ENCODE measurements around the gene CFAP74. TPM values are rescaled to one million over a fixed set of nuclear protein-coding genes. Genes with fewer than 3 reads are reported as not detected.

The CFAP74 gene
- total RNA-seq, 1 experiment from 2014 or later = not detected

DNA sequence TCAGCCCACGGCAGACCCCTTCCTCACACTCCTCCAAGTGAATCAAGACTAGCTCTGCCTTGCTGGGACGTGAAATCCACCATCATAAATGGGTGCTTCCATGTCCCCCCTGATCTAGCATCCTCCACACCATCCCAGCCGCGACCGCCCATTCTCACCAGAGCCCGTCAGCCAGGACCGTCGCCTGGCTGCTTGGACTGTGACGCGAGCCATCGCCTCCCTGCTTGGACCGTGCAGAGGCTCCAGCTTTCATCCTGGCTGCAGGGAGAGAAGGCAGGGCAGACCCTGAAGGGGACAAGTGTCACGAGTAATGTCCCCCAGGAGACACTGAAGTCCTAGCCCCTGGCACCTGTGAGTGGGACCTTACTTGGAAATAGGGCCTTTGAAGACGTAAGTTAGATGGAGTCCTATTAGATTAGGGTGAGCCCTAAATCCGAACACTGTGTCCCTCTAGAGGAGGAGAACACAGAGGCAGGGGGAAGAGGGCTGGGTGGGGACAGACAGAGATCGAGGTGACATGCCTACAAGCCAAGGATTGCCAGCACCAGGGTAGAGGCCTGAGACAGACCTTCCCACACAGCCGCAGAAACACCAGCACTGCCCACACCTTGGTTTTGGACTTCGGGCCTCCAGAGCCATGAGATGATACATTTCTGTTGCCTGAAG is 33.9 kb upstream of the CFAP74 start:
- Mint-ChIP-seq H3K4me3 (ENCODE audit: unreplicated experiment) (no peak overlapping the region), H3K9me3 (ENCODE audit: unreplicated experiment) (no peaks in the 10 kb centered on the region), H3K27me3 (ENCODE audit: insufficient read depth, unreplicated experiment) (no peaks in the 10 kb centered on the region), H3K36me3 (ENCODE audit: insufficient read depth, unreplicated experiment) (no peaks in the 10 kb centered on the region), H3K27ac (ENCODE audit: unreplicated experiment) (no peak overlapping the region), H3K4me1 (ENCODE audit: low read depth, unreplicated experiment) (no peaks in the 10 kb centered on the region)
- CTCF ChIA-PET = no interaction called here
- BruUV-seq (replicated peaks) = no TSS peak
- intact Hi-C loops (cut with micrococcal nuclease; ENCODE audit: unreplicated experiment) = no loop called here
- POLR2A ChIA-PET = no interaction called here
- no peak for DNase-seq
- H3K9me3 ChIP-seq = no peaks in the 10 kb centered on the region
- TF ChIP-seq, protein P1, sequence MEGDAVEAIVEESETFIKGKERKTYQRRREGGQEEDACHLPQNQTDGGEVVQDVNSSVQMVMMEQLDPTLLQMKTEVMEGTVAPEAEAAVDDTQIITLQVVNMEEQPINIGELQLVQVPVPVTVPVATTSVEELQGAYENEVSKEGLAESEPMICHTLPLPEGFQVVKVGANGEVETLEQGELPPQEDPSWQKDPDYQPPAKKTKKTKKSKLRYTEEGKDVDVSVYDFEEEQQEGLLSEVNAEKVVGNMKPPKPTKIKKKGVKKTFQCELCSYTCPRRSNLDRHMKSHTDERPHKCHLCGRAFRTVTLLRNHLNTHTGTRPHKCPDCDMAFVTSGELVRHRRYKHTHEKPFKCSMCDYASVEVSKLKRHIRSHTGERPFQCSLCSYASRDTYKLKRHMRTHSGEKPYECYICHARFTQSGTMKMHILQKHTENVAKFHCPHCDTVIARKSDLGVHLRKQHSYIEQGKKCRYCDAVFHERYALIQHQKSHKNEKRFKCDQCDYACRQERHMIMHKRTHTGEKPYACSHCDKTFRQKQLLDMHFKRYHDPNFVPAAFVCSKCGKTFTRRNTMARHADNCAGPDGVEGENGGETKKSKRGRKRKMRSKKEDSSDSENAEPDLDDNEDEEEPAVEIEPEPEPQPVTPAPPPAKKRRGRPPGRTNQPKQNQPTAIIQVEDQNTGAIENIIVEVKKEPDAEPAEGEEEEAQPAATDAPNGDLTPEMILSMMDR (IDR thresholded peaks at IDR 0.05; ENCODE audit: insufficient read depth in 1 of 2, low read depth in 1 of 2, low read length in 1 of 2, severe bottlenecking in 1 of 2, unreplicated experiment in 1 of 2) = no peak
- H3K36me3 ChIP-seq (ENCODE audit: control insufficient read depth, insufficient read depth, low read length) = no peaks in the 10 kb centered on the region
- H3K4me3 ChIP-seq (ENCODE audit: low read depth, low read length) = no peak overlapping the region
- no peaks in the 10 kb centered on the region for H3K27me3 ChIP-seq (replicated peaks; ENCODE audit: control insufficient read depth, insufficient read depth, low read length)
- no peaks in the 10 kb centered on the region for H3K4me1 ChIP-seq

GRCh38 chr1:2036287-2036686 is 32.7 kb upstream of the CFAP74 start:
- H3K4me1 ChIP-seq = no peaks in the 10 kb centered on the region
- ChIA-PET POLR2A (no interaction called here), CTCF (interaction anchor here (1.3 kb wide), 1 partner anchor 8 kb away, joined by 3 read pairs; no protein-coding TSS in a partner anchor)
- Mint-ChIP-seq H3K4me3 (ENCODE audit: unreplicated experiment) (no peak overlapping the region), H3K27ac (ENCODE audit: unreplicated experiment) (no peak overlapping the region), H3K9me3 (ENCODE audit: unreplicated experiment) (no peaks in the 10 kb centered on the region), H3K4me1 (ENCODE audit: low read depth, unreplicated experiment) (no peaks in the 10 kb centered on the region), H3K36me3 (ENCODE audit: insufficient read depth, unreplicated experiment) (no peaks in the 10 kb centered on the region), H3K27me3 (ENCODE audit: insufficient read depth, unreplicated experiment) (no peaks in the 10 kb centered on the region)
- DNase-seq = no peak
- H3K9me3 ChIP-seq = no peaks in the 10 kb centered on the region
- intact Hi-C loops (cut with micrococcal nuclease; ENCODE audit: unreplicated experiment) = no loop called here
- no TSS peak for BruUV-seq (replicated peaks)
- no peak overlapping the region for H3K4me3 ChIP-seq (ENCODE audit: low read depth, low read length)
- H3K36me3 ChIP-seq (ENCODE audit: control insufficient read depth, insufficient read depth, low read length) = no peaks in the 10 kb centered on the region
- no peaks in the 10 kb centered on the region for H3K27me3 ChIP-seq (replicated peaks; ENCODE audit: control insufficient read depth, insufficient read depth, low read length)
- TF ChIP-seq, protein P1 (IDR thresholded peaks at IDR 0.05; ENCODE audit: insufficient read depth in 1 of 2, low read depth in 1 of 2, low read length in 1 of 2, severe bottlenecking in 1 of 2, unreplicated experiment in 1 of 2) = no peak

DNA sequence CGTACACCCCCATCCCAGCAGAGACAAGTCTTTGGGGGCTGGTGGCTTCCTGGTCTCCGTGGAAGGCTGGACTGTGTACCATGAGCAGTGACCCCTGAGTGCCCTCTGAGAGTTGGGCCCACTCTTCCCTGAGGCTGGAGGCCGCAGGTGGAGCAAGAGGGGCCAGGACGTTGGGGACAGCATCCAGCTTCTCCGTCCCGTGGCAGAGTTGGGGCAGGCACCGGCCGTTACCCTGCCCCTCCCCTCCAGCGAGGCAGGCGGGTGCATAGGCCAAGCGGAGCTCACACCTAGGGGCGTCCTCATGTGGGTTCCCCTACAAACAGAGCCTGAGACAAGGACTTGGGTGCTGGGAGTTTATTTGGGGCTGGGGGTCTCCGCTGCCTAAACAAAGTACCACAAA is 29.6 kb upstream of the CFAP74 start:
- intact Hi-C loops (cut with micrococcal nuclease; ENCODE audit: unreplicated experiment) = no loop called here
- no peaks in the 10 kb centered on the region for H3K9me3 Mint-ChIP-seq (ENCODE audit: unreplicated experiment)
- ChIA-PET POLR2A (no interaction called here), CTCF (no interaction called here)
- Histone ChIP-seq H3K36me3 (ENCODE audit: control insufficient read depth, insufficient read depth, low read length) (no peaks in the 10 kb centered on the region), H3K4me3 (ENCODE audit: low read depth, low read length) (no peak overlapping the region), H3K4me1 (no peaks in the 10 kb centered on the region), H3K27me3 (replicated peaks; ENCODE audit: control insufficient read depth, insufficient read depth, low read length) (no peaks in the 10 kb centered on the region), H3K9me3 (no peaks in the 10 kb centered on the region)
- no peaks in the 10 kb centered on the region for H3K27me3 Mint-ChIP-seq (ENCODE audit: insufficient read depth, unreplicated experiment)
- no peak for DNase-seq
- H3K4me3 Mint-ChIP-seq (ENCODE audit: unreplicated experiment) = no peak overlapping the region
- BruUV-seq (replicated peaks) = no TSS peak
- H3K4me1 Mint-ChIP-seq (ENCODE audit: low read depth, unreplicated experiment) = no peaks in the 10 kb centered on the region
- TF ChIP-seq, protein P1 (IDR thresholded peaks at IDR 0.05; ENCODE audit: insufficient read depth in 1 of 2, low read depth in 1 of 2, low read length in 1 of 2, severe bottlenecking in 1 of 2, unreplicated experiment in 1 of 2) = no peak
- no peaks in the 10 kb centered on the region for H3K36me3 Mint-ChIP-seq (ENCODE audit: insufficient read depth, unreplicated experiment)
- no peak overlapping the region for H3K27ac Mint-ChIP-seq (ENCODE audit: unreplicated experiment)

All from Caco-2 (cell line).